Lung microvascular endothelial cell (primary cell): ENCODE measurements around the gene MAU2. TPM values are rescaled to one million over a fixed set of nuclear protein-coding genes. Genes with fewer than 3 reads are reported as not detected.

Experiments used
- DNase-seq, 2 donors: peaks; one replicate each; pipeline versions ENCODE4 v3.0.0 to v3.0.0-alpha.2; 2010; ENCODE audit warnings: low read depth in 2 of 2
- total RNA-seq: library from RNA; depleted of rRNA; stranded (reverse); fragments of >200 nt; gene quantifications from 2 replicates; pipeline ENCODE4 v1.2.1, GENCODE V29; 2014

MAU2 gene
- total RNA-seq, result 18.1 and 22.6 TPM in 2 replicates

- peak; percentile 92 to 93 for DNase-seq
Observed at GRCh38 chr19:19320361-19321140, at the start of gene MAU2, which contains the start of gene SUGP1. Gene MAU2, plus strand, starts transcription at chr19:19320829. Its CDS starts 31 bp downstream, at chr19:19320860. Gene SUGP1, minus strand, starts transcription at chr19:19320509. Its CDS starts 13 bp downstream, at chr19:19320496.

- DNase-seq, result no peak
Observed at GRCh38 chr19:19271828-19272599, 48.6 kb upstream of the MAU2 start.

GRCh38 chr19:19274146-19274545 lies 46.5 kb upstream of the MAU2 start:
- DNase-seq, result no peak

- DNase-seq, result no peak
Observed at GRCh38 chr19:19274716-19275565, 45.7 kb upstream of the MAU2 start.

- no peak for DNase-seq
Observed at GRCh38 chr19:19276386-19276785, 44.2 kb upstream of the MAU2 start.

GRCh38 chr19:19276851-19277250 lies 43.8 kb upstream of the MAU2 start:
- no peak for DNase-seq

- no peak for DNase-seq
Observed at GRCh38 chr19:19278315-19278714, 42.3 kb upstream of the MAU2 start.

- no peak for DNase-seq
Observed at GRCh38 chr19:19279062-19279612, 41.5 kb upstream of the MAU2 start.

- no peak for DNase-seq
Observed at GRCh38 chr19:19279853-19280252, 40.8 kb upstream of the MAU2 start.

- no peak for DNase-seq
Observed at GRCh38 chr19:19280561-19280960, 40.1 kb upstream of the MAU2 start.

GRCh38 chr19:19285686-19286085 lies 34.9 kb upstream of the MAU2 start:
- no peak for DNase-seq

GRCh38 chr19:19292607-19293006 lies 28.0 kb upstream of the MAU2 start:
- DNase-seq, result no peak

- no peak for DNase-seq
Observed at GRCh38 chr19:19294914-19295313, 25.7 kb upstream of the MAU2 start.

- DNase-seq, result no peak
Observed at GRCh38 chr19:19296953-19297689, 23.5 kb upstream of the MAU2 start.

GRCh38 chr19:19297759-19298158 lies 22.9 kb upstream of the MAU2 start:
- DNase-seq, result no peak

GRCh38 chr19:19300613-19301012 lies 20.0 kb upstream of the MAU2 start:
- no peak for DNase-seq

GRCh38 chr19:19303411-19303810 lies 17.2 kb upstream of the MAU2 start:
- DNase-seq, result no peak

- no peak for DNase-seq
Observed at GRCh38 chr19:19304186-19304965, 16.3 kb upstream of the MAU2 start.

- no peak for DNase-seq
Observed at GRCh38 chr19:19305066-19305465, 15.6 kb upstream of the MAU2 start.

- DNase-seq, result no peak
Observed at GRCh38 chr19:19305696-19306095, 14.9 kb upstream of the MAU2 start.
